ENCODE measurements around the gene RBBP5.

RBBP5 gene

GRCh38 chr1:205053296-205053695, 68.5 kb downstream of the RBBP5 start:
- no peak for DNase-seq

- DNase-seq: peak; percentile 66
Measured at GRCh38 chr1:205052690-205053089, 69.1 kb downstream of the RBBP5 start.

- DNase-seq: no peak
Measured at GRCh38 chr1:205049479-205049878, 72.3 kb downstream of the RBBP5 start.

GRCh38 chr1:205048382-205048781, 73.4 kb downstream of the RBBP5 start:
- no peak for DNase-seq

DNA sequence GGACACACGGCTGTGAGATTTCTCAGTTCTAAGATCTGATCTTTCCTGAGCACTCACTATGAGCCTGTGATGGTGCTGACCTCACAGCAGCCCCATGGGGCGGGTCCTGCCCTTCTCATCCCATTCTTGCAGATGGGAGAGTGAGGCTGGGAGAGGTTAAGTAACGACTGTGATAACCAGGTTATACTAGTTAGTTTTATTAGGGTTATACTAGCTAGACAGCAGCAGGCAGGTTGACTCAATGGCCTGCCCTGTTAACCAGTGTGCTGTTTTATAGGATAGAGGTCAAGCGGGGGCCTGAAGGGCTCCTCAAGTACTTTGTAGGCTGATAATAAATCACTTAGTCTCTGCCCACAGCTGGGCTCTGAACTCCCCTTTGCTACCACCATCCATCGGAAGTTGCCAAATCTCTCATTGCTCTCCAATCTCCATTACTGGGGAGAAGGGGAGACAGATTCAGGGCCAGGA, 74.0 kb downstream of the RBBP5 start:
- no peak for DNase-seq

- DNase-seq: peak; percentile 45
Measured at GRCh38 chr1:205046870-205047269, 74.9 kb downstream of the RBBP5 start.

GRCh38 chr1:205045146-205045545, 76.6 kb downstream of the RBBP5 start:
- DNase-seq: no peak

DNA sequence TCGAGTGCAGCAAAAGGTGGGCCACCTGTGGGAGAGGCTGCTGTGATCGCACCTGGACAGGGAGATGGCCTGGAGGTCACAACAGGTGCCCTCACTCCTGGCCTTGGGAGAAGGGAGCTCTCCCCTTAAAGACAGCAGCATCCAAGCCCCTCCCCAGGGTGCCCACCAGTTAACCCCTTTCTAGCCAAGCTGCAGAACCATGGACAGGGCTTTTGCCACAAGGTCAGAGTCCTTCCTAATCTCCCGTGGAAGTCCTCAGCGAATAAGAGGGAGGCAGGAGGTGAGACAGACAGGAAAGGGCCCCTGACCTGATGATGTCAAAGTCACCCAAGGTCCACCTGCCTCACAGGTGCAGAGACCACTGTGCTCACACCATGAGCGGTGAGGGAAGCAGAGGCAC, 77.0 kb downstream of the RBBP5 start:
- DNase-seq: no peak

GRCh38 chr1:205043866-205044265, 77.9 kb downstream of the RBBP5 start:
- DNase-seq: no peak

GRCh38 chr1:205042911-205043806, 78.6 kb downstream of the RBBP5 start, which contains the start of gene CNTN2:
Gene CNTN2 (plus strand): TSS chr1:205043212. CDS start chr1:205053186, 9,974 bp downstream.
- DNase-seq: peak; percentile 80

DNA sequence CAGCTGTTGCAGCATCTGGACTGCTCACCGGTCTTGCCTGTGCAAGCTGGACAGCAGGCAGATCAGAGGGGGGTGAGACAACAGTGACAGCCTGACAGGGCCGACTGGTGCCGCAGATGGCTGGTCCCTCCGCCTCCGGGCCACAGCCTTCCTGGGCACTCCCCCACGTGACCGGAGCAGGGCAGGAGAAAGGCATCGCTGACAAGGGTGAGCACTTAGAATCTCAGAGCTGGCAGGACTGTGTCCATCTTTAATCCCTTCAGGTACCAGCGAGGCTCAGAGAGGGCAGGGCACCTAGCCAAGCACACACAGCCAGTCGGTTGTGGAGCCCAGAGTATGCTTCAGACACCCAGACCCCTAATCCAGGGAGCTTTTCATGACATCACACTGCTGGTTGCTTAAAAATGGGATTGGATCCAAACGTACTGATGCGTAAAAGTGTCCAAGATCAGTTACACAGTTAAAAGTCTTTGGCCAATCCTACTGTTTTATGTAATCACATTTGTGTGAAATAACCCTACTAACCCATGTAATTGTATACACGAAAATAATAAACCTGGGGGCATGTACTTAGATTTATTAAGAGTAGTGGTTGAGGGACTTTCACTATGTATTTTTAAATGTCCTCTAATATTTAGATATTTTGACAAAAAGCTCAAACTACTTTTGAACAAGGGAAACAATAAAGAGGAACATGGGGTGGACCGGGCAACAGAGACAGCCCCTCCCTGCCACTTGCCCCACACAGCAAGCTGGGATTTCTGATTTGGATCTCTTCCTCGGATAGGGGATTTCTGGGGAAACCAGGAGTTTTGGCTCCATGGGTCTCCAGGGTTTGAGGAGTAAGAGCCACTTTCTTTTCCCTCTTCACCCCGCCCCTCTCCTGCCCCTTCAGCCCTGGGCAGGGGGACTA, 79.5 kb downstream of the RBBP5 start:
- DNase-seq: no peak

- DNase-seq: no peak
Measured at GRCh38 chr1:205041001-205041715, 80.6 kb downstream of the RBBP5 start.

DNA sequence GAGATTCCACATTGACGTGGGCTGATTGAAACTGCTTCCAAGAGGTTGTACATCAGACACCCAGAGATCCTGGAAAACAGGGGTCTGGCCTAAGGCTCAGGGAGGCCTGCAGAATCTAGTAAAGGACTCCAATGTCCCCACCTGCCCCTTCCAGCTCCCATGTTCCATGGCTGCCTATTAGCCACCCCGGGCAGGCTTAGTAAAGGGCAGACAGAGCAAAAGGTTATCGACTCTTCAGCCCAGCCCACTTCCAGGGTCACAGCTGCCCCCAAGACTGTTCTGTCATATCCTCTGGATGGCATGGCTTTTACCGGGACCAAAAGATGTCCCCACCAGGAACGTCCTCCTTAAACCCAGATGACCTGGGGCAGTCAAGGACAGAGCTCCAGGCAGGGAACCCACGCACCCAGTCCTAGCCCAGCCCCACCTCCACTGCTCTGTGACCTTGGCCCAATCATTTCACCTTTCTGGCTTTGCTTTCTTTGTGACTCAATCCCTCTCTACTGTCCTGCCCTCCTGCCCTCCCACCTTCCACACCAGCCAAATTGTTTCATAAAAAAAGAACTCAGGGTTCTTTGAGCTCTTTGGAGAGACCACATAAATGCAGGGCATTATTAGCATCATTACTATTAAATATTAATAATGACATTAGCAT, 83.5 kb downstream of the RBBP5 start:
- DNase-seq: no peak

GRCh38 chr1:205037539-205037938, 84.2 kb downstream of the RBBP5 start:
- no peak for DNase-seq
